Small intestine (tissue), 7 donors: ENCODE data around the gene PHOSPHO1. TPM values are rescaled to one million over a fixed set of nuclear protein-coding genes. Genes with fewer than 3 reads are reported as not detected.

ENCODE experiments used
- DNase-seq, 2 donors: peaks; one replicate each; pipeline versions ENCODE4 v3.0.0 to v3.0.0-alpha.2; 2013
- FAIRE-seq: peaks from 2 replicates; lab custom pipeline; 2012; peaks lifted over from hg19 to GRCh38; lab: Jason Lieb, UNC
- H3K27ac ChIP-seq, 3 donors: one replicate each; pipeline ENCODE4 v1.5.1; 2013; ENCODE audit warnings: low read length in 2 of 3, mild to moderate bottlenecking in 2 of 3, control low read depth in 1 of 3, inconsistent platforms in 1 of 3, low read depth in 1 of 3, moderate library complexity in 1 of 3
- H3K27me3 ChIP-seq, 3 donors: one replicate each; pipeline ENCODE4 v1.6.1; 2013; ENCODE audit warnings: low read length in 3 of 3, inconsistent platforms in 1 of 3; ENCODE audit not compliant: control insufficient read depth in 3 of 3, insufficient read depth in 3 of 3
- H3K36me3 ChIP-seq, 3 donors: one replicate each; pipeline ENCODE4 v1.6.1; 2013; ENCODE audit warnings: low read length in 3 of 3, inconsistent platforms in 1 of 3, low read depth in 1 of 3, mild to moderate bottlenecking in 1 of 3, moderate library complexity in 1 of 3; ENCODE audit not compliant: control insufficient read depth in 3 of 3, insufficient read depth in 2 of 3
- H3K4me1 ChIP-seq, 3 donors: one replicate each; pipeline ENCODE4 v1.6.1; 2013; ENCODE audit warnings: low read length in 2 of 3, inconsistent platforms in 1 of 3, low read depth in 1 of 3, mild to moderate bottlenecking in 1 of 3, moderate library complexity in 1 of 3; ENCODE audit not compliant: control insufficient read depth in 3 of 3, insufficient read depth in 2 of 3
- H3K4me3 ChIP-seq, 3 donors: one replicate each; pipeline ENCODE4 v1.5.1; 2013; ENCODE audit warnings: low read length in 3 of 3, control low read depth in 1 of 3, inconsistent platforms in 1 of 3, low read depth in 1 of 3, mild to moderate bottlenecking in 1 of 3, moderate library complexity in 1 of 3
- H3K9me3 ChIP-seq, 2 donors: one replicate each; pipeline ENCODE4 v1.6.1; 2013; ENCODE audit warnings: low read depth in 1 of 2, low read length in 1 of 2; ENCODE audit not compliant: control insufficient read depth in 2 of 2, insufficient read depth in 1 of 2
- WGBS, 3 donors: extraction: QIAGEN DNeasy Blood & Tissue Kit; methylation state at CpG; one replicate each; pipeline ENCODE4 v1.1.7; 2013; 5-methylcytosine and 5-hydroxymethylcytosine counted together
- polyA plus RNA-seq, 4 donors: library from polyadenylated mRNA; stranded (reverse) in 3 of 4; unstranded in 1 of 4; fragments of 200-250 nt in 3 of 4; fragments of 120-200 nt in 1 of 4; gene quantifications; one replicate each; pipeline versions ENCODE4 v1.2.1 to v1.2.3, GENCODE V29; 2013
- donor health status: healthy with polysubstance abuse.
- donor health status: control.
- donor health status: control.
- donor health status: Bipolar disorder and iron deficiency.
- donor health status: healthy.

The PHOSPHO1 gene
- polyA plus RNA-seq, 4 donors = 0.54 to 0.92 (median 0.64) TPM; not detected in 1

- Histone ChIP-seq H3K27ac (no peak overlapping the region), H3K4me3 (no peak overlapping the region), H3K4me1 (no peaks in the 10 kb centered on the region), H3K27me3 (peaks cover 0 to 5% (median 0%) of the 10 kb centered on the region in 3 donors), H3K9me3 (no peaks in the 10 kb centered on the region), H3K36me3 (no peaks in the 10 kb centered on the region)
- 49 to 67% (median 57%) methylated on average over 4 of the region's 4 CpGs for WGBS, 3 donors
- no peak for DNase-seq
- no peak for FAIRE-seq
These were observed 23.5 kb upstream of the PHOSPHO1 start for GRCh38 chr17:49254066-49254465.

GRCh38 chr17:49252148-49252695 lies 21.6 kb upstream of the PHOSPHO1 start:
- Histone ChIP-seq H3K27ac (no peak overlapping the region), H3K4me3 (no peak overlapping the region), H3K9me3 (no peaks in the 10 kb centered on the region), H3K27me3 (peaks cover 0 to 6% (median 0%) of the 10 kb centered on the region in 3 donors), H3K36me3 (no peaks in the 10 kb centered on the region), H3K4me1 (no peaks in the 10 kb centered on the region)
- DNase-seq (peak; percentile 31 to 66), FAIRE-seq (no peak)
- 61 to 74% (median 73%) methylated on average over 6 of the region's 6 CpGs for WGBS, 3 donors

DNA sequence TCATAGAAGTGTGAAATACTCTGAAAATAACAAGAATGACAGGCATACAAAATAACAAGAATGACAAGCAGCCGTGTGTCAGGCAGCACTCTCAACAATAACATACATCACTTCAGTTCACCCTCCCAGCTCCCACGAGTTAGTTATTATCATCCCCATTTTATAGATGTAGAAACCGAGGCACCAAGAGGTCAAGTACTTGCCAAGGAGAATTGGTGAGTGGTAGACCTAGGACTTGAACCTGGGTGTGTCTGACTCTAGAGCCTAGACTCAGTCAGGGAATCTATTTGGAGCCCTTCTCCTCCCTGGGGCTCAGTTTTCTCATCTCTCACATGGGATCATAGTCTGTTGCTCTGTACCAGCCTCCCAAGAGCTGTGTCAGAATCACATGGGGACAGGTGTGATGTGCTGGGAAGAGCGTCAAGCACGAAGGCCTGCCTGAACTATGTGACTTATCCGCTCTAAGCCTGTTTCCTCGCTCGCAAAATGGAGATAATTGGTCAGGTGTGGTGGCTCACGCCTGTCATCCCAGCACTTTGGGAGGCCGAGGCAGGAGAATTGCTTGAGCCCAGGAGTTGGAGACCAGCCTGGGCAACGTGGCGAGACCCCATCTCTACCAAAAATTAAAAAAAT lies 19.4 kb upstream of the PHOSPHO1 start:
- FAIRE-seq = no peak
- 76 to 84% (median 84%) methylated on average over 12 of the region's 12 CpGs for WGBS, 3 donors
- H3K4me3 ChIP-seq = no peak overlapping the region

GRCh38 chr17:49249292-49249794 lies 18.8 kb upstream of the PHOSPHO1 start:
- Histone ChIP-seq H3K4me3 (no peak overlapping the region), H3K4me1 (no peaks in the 10 kb centered on the region), H3K9me3 (no peaks in the 10 kb centered on the region), H3K27ac (no peak overlapping the region), H3K27me3 (peaks cover 0 to 6% (median 0%) of the 10 kb centered on the region in 3 donors), H3K36me3 (no peaks in the 10 kb centered on the region)
- WGBS, 3 donors = 13 to 37% (median 22%) methylated on average over 9 to 10 of the region's 10 CpGs
- DNase-seq = no peak
- FAIRE-seq = no peak

More for the DNA sequence above, 19.4 kb upstream of the PHOSPHO1 start:
- no peak for DNase-seq
- H3K4me1 ChIP-seq = no peaks in the 10 kb centered on the region
- H3K9me3 ChIP-seq = no peaks in the 10 kb centered on the region
- H3K27ac ChIP-seq = no peak overlapping the region
- peaks cover 0 to 6% (median 0%) of the 10 kb centered on the region in 3 donors for H3K27me3 ChIP-seq
- no peaks in the 10 kb centered on the region for H3K36me3 ChIP-seq

GRCh38 chr17:49247944-49248343 lies 17.4 kb upstream of the PHOSPHO1 start:
- no peaks in the 10 kb centered on the region for H3K36me3 ChIP-seq
- H3K27me3 ChIP-seq = peaks cover 0 to 6% (median 0%) of the 10 kb centered on the region in 3 donors
- WGBS, 3 donors = 76 to 88% (median 86%) methylated on average over 7 of the region's 7 CpGs
- DNase-seq (no peak), FAIRE-seq (no peak)
- no peaks in the 10 kb centered on the region for H3K9me3 ChIP-seq
- no peak overlapping the region for H3K4me3 ChIP-seq
- no peaks in the 10 kb centered on the region for H3K4me1 ChIP-seq
- H3K27ac ChIP-seq = no peak overlapping the region

DNA sequence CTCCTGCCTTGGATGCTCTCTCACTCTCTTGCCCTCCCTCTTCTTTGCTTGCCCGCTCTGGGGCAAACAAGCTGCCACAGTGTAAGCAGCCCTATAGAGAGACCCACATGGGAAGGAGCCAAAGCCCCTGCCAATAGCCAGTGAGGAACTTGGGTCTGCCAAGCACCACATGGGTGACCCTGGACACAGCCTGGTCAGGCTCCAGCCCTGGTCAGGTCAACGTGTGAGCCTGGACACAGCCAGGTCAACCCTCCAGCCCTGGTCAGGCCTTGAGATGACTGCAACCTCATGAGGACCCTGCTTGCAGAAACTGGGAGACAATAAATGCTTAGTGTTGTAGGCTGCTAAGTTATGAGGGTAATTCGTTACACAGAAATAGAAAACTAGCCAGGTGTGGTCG lies 14.3 kb upstream of the PHOSPHO1 start:
- Histone ChIP-seq H3K4me3 (no peak overlapping the region), H3K4me1 (no peaks in the 10 kb centered on the region), H3K27me3 (peaks cover 0 to 6% (median 0%) of the 10 kb centered on the region in 3 donors), H3K27ac (no peak overlapping the region), H3K9me3 (no peaks in the 10 kb centered on the region), H3K36me3 (no peaks in the 10 kb centered on the region)
- WGBS, 3 donors = 86 to 95% (median 87%) methylated on average over 4 of the region's 4 CpGs
- no peak for FAIRE-seq
- DNase-seq = no peak

GRCh38 chr17:49242813-49243212 lies 12.2 kb upstream of the PHOSPHO1 start:
- Histone ChIP-seq H3K36me3 (no peaks in the 10 kb centered on the region), H3K4me1 (no peaks in the 10 kb centered on the region), H3K27me3 (no peaks in the 10 kb centered on the region), H3K27ac (no peak overlapping the region), H3K9me3 (no peaks in the 10 kb centered on the region), H3K4me3 (no peak overlapping the region)
- FAIRE-seq (no peak), DNase-seq (no peak)
- WGBS, 3 donors = 85 to 92% (median 88%) methylated on average over 5 of the region's 5 CpGs

GRCh38 chr17:49241692-49242397 lies 11.3 kb upstream of the PHOSPHO1 start:
- Histone ChIP-seq H3K4me3 (no peak overlapping the region), H3K27me3 (no peaks in the 10 kb centered on the region), H3K27ac (no peak overlapping the region), H3K36me3 (no peaks in the 10 kb centered on the region), H3K9me3 (no peaks in the 10 kb centered on the region), H3K4me1 (no peaks in the 10 kb centered on the region)
- no peak for FAIRE-seq
- 75 to 78% (median 78%) methylated on average over 9 of the region's 9 CpGs for WGBS, 3 donors
- no peak for DNase-seq
